Femur (tissue), 1 donor: ENCODE data around the gene POLR2L.

ENCODE experiments used
- DNase-seq: peaks from one replicate; pipeline ENCODE4 v3.0.0-alpha.2; 2017

The POLR2L gene

DNA sequence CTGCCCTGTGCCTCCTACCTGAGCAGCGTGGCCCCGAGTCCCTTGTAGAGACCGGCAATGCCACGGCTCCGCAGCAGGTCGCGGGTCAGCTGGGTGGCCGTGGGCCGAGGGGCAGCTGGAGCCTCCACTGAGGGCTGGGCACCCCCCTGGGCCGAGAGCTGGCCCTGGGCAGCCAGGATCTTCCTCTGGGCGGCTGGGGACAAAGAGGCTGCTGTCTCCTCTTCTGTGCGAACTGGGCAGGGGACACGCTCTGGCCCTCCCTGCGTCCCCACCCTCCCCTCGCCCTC is 49.9 kb downstream of the POLR2L start:
- DNase-seq = no peak

GRCh38 chr11:791658-792534 is 50.4 kb downstream of the POLR2L start:
- no peak for DNase-seq

DNA sequence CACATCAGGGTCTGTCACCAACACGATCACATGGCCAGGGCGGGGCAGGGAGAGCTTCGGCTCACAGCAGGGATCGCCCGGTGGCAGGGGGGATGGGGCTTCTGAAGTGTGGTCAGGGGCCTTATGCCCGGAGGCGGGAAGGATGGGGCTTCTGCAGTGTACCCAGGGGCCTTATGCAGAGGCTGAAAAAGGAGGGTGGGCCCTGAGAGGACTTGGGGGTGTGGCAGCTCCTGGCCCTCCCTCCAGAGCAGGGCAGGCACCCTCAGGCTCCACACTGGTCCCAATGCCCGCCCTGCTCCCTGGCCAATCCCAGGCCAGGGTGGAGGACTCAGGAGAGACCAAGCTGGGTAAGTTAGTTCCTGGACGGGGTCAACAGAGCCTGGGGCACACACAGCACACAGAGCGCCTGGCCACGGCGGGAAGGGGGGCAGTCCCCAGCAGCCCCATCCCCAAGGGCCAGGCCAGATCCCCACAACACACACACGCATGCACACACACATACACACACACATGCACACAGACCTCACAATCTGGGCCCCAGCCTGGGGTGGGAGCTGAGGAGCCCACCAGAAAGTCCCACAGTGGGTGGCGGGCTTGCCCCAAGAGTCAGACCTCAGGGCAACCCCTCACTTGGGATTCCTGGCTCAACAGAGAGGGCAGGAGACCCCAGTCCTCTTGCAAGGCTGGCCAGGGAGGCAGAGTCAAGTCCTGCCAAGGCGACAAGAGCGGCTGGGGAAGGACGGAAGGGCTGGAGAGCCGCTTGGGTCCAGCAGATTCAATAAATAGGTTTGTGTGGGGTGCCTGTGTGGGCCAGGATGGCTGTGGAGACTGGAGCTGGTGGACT is 51.4 kb downstream of the POLR2L start:
- no peak for DNase-seq

GRCh38 chr11:789943-790342 is 52.4 kb downstream of the POLR2L start, which contains the start of gene CEND1:
CEND1 (minus strand) TSS chr11:790090; CDS start chr11:788576, 1,514 bp downstream.
- DNase-seq = no peak
